Ishikawa (cell line): Measurements from ENCODE around the gene PDIA5.

ENCODE experiments used
- CEBPB ChIP-seq: IDR thresholded peaks from 2 replicates; pipeline ENCODE4 v1.6.1; 2012
- CREB1 ChIP-seq: IDR thresholded peaks from 2 replicates; pipeline ENCODE4 v1.6.1; 2012; ENCODE audit warnings: low read depth
- EGR1 ChIP-seq: IDR thresholded peaks from 2 replicates; pipeline ENCODE4 v1.6.1; 2012
- EP300 ChIP-seq: IDR thresholded peaks from 2 replicates; pipeline ENCODE4 v1.6.1; 2012; ENCODE audit warnings: borderline replicate concordance
- FOXM1 ChIP-seq: IDR thresholded peaks from 2 replicates; pipeline ENCODE4 v1.6.1; 2012; ENCODE audit warnings: low read depth, borderline replicate concordance
- MAX ChIP-seq: IDR thresholded peaks from 2 replicates; pipeline ENCODE4 v1.6.1; 2012
- NFIC ChIP-seq: IDR thresholded peaks from 2 replicates; pipeline ENCODE4 v1.6.1; 2012
- RAD21 ChIP-seq: IDR thresholded peaks from 2 replicates; pipeline ENCODE4 v1.6.1; 2012; ENCODE audit warnings: low read depth
- TAF1 ChIP-seq: IDR thresholded peaks from 2 replicates; pipeline ENCODE4 v1.6.1; 2012; ENCODE audit warnings: low read depth, mild to moderate bottlenecking
- TCF12 ChIP-seq: IDR thresholded peaks from 2 replicates; pipeline ENCODE4 v1.6.1; 2012; ENCODE audit warnings: low read depth
- TEAD4 ChIP-seq: IDR thresholded peaks from 2 replicates; pipeline ENCODE4 v1.6.1; 2012
- YY1 ChIP-seq: IDR thresholded peaks from 2 replicates; pipeline ENCODE4 v1.6.1; 2012; ENCODE audit warnings: low read depth
- ZBTB7A ChIP-seq: IDR thresholded peaks from 2 replicates; pipeline ENCODE4 v1.6.1; 2012; ENCODE audit warnings: low read depth
- TF ChIP-seq, protein P1 (sequence below): IDR thresholded peaks from 2 replicates; pipeline ENCODE4 v1.6.1; 2012
- TF ChIP-seq, protein P2 (sequence below): IDR thresholded peaks from 2 replicates; pipeline ENCODE4 v1.6.1; 2012; ENCODE audit warnings: low read depth, mild to moderate bottlenecking

PDIA5 gene

DNA sequence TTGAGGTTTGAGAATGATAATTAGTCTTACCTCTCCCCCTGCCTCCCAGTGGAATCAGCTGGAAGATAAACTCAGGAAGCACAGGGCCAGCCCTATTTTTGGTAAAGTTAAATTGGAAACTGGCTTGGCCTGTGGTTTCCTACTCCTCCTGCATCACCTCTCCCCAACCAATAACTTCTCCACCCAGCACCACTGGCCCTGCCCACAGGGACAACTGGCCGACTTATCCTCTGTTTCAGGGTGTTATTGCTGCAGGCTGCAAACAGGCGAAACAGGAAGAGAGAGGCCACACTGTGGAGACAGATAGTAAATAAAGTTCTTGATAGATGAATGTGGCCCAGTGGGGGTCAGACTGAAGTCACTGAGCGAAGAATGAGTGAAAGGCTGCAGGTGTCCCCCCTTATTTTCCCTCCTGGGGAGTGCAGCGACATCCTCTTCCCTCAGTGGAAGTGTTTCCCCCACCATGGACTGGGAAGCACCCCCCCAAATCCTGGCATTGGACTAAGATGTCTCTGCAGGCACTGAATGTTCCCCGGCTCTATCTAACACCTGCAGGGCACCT lies 47.1 kb downstream of the PDIA5 start:
- TF ChIP-seq TCF12 (no peak), MAX (no peak), EGR1 (no peak), CEBPB (no peak), RAD21 (no peak), NFIC (no peak), TEAD4 (no peak), ZBTB7A (no peak), TAF1 (no peak)
- TF ChIP-seq, protein P1, sequence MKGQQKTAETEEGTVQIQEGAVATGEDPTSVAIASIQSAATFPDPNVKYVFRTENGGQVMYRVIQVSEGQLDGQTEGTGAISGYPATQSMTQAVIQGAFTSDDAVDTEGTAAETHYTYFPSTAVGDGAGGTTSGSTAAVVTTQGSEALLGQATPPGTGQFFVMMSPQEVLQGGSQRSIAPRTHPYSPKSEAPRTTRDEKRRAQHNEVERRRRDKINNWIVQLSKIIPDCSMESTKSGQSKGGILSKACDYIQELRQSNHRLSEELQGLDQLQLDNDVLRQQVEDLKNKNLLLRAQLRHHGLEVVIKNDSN, result no peak

DNA sequence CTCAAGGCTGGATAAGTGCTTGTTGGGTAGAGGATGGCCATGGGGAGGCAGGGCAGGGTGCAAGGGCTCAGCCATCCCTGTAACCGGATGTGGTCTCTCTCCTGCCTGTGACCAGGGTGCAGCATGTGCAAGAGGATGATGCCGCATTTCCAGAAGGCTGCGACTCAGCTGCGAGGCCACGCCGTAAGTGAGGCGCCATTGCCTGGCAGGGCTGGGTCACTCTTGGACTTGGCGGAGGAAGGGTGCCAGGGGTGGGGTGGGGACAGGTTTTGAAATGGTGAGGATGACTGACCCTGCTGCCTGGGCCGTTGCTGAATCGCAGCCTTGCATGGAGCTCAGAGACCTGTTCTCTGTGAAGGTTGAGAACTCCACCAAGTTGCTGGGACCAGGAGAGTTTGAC lies 49.3 kb downstream of the PDIA5 start:
- TF ChIP-seq CREB1 (no peak), EGR1 (no peak), TAF1 (no peak), TEAD4 (no peak), NFIC (no peak), ZBTB7A (no peak), EP300 (no peak), MAX (no peak), FOXM1 (no peak), TCF12 (no peak), YY1 (no peak), RAD21 (no peak), CEBPB (no peak)
- TF ChIP-seq, protein P1, result no peak
- TF ChIP-seq, protein P2, sequence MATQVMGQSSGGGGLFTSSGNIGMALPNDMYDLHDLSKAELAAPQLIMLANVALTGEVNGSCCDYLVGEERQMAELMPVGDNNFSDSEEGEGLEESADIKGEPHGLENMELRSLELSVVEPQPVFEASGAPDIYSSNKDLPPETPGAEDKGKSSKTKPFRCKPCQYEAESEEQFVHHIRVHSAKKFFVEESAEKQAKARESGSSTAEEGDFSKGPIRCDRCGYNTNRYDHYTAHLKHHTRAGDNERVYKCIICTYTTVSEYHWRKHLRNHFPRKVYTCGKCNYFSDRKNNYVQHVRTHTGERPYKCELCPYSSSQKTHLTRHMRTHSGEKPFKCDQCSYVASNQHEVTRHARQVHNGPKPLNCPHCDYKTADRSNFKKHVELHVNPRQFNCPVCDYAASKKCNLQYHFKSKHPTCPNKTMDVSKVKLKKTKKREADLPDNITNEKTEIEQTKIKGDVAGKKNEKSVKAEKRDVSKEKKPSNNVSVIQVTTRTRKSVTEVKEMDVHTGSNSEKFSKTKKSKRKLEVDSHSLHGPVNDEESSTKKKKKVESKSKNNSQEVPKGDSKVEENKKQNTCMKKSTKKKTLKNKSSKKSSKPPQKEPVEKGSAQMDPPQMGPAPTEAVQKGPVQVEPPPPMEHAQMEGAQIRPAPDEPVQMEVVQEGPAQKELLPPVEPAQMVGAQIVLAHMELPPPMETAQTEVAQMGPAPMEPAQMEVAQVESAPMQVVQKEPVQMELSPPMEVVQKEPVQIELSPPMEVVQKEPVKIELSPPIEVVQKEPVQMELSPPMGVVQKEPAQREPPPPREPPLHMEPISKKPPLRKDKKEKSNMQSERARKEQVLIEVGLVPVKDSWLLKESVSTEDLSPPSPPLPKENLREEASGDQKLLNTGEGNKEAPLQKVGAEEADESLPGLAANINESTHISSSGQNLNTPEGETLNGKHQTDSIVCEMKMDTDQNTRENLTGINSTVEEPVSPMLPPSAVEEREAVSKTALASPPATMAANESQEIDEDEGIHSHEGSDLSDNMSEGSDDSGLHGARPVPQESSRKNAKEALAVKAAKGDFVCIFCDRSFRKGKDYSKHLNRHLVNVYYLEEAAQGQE, result no peak

DNA sequence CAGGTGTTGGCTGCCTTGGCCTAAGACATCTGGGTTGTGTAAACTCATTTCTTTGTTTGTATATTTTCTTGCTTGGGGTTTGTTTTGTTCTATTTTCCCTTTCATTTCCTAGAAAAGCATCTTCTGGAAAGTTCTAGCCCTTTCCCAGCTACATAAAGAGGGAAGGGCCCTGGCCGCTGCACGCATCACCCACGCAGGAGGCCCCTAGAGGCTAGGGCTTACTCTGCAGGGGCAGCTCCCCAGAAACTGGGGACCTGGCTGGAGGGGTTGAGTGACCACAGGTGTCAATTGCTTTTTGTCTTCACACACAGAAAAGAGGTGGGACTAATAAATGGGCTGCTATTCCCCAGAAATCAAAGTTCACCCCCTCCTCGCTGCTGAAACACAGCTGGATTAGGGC lies 52.6 kb downstream of the PDIA5 start:
- TF ChIP-seq CREB1 (no peak), YY1 (no peak), RAD21 (no peak), ZBTB7A (no peak), EGR1 (no peak), MAX (no peak)
- TF ChIP-seq, protein P2, result no peak

DNA sequence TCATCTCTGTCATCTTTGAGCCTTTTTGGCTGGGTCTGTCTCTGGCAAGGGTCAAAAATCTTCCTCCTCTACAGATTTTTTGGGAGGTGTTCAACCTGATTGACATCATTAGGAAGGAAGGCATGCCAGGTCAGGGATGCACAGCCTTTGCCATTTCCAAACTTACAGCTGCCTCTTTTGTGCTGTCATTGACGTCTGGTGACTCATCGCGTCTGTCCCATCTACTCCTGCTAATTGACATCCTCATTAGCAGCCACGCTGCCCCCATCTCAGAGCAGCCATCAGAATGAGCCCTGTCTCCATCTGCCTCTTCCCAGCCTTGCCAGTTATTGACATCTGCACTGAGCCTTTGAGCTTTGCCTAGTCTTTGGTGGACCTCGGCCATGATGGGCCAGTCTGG lies 53.0 kb downstream of the PDIA5 start:
- TF ChIP-seq ZBTB7A, result no peak
- TF ChIP-seq MAX, result no peak
- TF ChIP-seq YY1, result no peak
- TF ChIP-seq, protein P1, result no peak
- TF ChIP-seq CEBPB, result no peak
- TF ChIP-seq, protein P2, result no peak
- no peak for TF ChIP-seq NFIC
- no peak for TF ChIP-seq RAD21
- TF ChIP-seq TCF12, result no peak
- TF ChIP-seq EGR1, result no peak
- TF ChIP-seq EP300, result no peak
- no peak for TF ChIP-seq TEAD4
- no peak for TF ChIP-seq CREB1
- TF ChIP-seq FOXM1, result no peak
- TF ChIP-seq TAF1, result no peak
